MM.1S (cell line): ENCODE results near the gene ZEB2.

Experiments used
- CTCF ChIP-seq: fragments of 300-600 bp; sonication (generic); IDR thresholded peaks from 2 replicates; pipeline ENCODE4 v1.5.1; 2016; ENCODE audit warnings: antibody characterized with exemption, low read length, mixed read lengths
- EZH2 ChIP-seq: fragments of 300-600 bp; sonication (generic); optimal IDR thresholded peaks from 2 replicates; pipeline ENCODE3; 2017; ENCODE audit warnings: low read depth, mild to moderate bottlenecking, antibody characterized with exemption, low read length, mixed read lengths
- EZH2phosphoT487 ChIP-seq: fragments of 300-600 bp; sonication (generic); IDR thresholded peaks from 2 replicates; pipeline ENCODE4 v1.6.1; 2018; ENCODE audit warnings: antibody characterized with exemption, low read length

DNA sequence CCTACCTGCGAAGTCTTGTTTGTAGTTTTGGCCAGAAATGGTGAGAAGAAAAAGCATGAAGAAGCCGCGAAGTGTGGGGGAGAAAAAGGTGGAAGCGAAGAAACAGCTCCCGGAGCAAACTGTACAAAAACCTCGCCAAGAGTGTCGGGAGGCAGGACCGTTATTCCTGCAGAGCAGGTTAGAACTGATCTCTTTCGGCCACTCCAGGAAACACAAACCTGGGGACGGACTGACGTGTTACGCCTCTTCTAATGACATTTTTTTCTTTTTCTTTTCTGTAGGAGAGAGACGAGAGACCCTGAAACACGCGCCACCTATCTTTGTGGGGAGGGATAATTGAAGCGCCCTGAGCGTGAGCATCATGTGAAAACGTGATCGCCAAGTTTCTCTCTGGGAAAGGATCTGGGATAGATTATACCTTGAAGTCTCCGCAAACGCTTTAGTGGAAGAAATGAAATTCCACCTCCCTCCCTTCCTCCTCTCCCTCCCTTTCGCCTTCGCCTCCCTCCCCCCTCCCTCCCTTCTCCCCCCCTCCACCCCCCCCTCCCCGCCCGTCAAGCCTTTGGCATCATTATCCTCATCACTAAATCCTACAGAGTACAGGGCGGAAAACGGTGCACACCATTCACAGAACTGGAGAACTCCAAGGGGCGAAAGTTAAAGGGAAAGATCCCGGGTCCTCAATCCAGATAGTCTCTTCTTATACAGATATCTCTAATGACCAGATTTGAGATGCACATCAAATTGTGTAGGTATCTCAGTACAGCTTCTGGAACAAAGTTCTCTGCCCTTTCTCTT, at the start of gene ZEB2:
- TF ChIP-seq CTCF (no peak), EZH2 (no peak), EZH2phosphoT487 (no peak)
